Raji (cell line): ENCODE measurements around the gene IRX4.

ENCODE experiments used
- POLR2A ChIP-seq: IDR thresholded peaks from 2 replicates; pipeline ENCODE4 v1.6.1; 2011; ENCODE audit warnings: low read depth, low read length, control low read depth; ENCODE audit not compliant: insufficient read depth

The IRX4 gene

DNA sequence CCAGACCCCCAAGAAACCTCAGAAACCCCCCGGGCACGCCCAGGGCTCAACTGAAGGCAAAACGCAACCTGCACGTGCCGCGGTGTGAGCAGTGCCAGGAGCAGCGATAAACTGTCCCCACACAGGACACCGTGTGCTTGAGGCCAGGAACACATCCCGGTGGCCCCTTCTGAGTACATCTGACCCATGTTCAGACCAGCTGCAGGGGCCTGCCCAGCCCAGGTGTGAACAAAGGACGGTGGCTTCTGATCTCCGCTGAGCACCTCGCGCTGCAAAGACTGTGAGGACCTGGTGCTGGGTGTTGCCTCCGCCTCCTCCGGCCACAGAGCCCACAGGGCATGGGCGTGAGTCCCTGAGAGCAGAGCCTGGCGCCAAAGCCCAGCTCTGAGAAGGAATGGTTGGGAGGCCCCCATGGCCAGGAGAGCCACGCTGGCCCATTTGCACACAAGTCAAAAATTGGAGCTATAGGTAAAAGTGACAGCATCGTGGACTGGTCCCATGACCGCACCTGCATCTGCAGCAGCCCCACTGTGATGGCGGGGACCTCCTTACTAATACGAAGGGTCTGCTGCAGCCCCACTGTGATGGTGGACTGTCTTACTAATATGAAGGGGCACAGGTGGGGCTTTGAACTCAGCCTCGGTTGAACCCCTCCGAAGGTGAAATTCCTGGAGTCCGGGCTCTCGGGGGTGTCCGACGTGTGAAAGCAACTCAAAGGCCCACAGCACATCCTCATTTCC, 50.0 kb downstream of the IRX4 start:
- TF ChIP-seq POLR2A: no peak

DNA sequence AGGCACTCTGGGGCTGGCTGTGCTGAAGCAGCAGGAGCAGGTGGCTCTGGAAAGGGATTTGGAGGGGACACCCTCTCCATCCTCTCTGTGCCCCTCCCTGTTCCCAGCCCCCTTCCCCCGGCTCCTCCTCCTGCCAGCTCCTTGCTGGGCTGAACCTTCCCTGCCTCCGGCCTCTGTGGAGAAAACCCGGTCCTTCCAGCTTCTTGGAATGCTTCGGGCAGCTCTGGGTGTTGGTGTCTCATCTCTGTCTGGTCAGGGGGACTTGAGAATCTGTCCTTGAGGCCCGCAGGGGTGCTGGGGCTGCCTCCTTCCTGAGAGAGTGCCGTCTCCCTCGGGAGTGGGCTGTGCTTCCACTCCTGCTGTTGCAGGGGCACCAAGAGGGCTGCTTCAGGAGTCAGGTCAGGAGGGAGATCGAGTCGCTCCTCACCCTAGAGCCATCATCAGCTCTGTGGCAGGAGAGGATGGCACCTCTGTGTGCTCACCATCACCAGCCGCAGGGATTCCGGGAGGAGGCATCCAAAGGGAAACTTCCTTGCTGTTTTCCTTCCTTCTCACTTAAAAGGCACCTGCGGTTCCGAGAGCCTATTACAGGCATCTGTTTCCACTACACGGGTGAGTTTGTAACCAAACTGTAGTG, 50.9 kb downstream of the IRX4 start:
- no peak for TF ChIP-seq POLR2A

GRCh38 chr5:1831257-1831656, 51.5 kb downstream of the IRX4 start:
- TF ChIP-seq POLR2A: no peak

DNA sequence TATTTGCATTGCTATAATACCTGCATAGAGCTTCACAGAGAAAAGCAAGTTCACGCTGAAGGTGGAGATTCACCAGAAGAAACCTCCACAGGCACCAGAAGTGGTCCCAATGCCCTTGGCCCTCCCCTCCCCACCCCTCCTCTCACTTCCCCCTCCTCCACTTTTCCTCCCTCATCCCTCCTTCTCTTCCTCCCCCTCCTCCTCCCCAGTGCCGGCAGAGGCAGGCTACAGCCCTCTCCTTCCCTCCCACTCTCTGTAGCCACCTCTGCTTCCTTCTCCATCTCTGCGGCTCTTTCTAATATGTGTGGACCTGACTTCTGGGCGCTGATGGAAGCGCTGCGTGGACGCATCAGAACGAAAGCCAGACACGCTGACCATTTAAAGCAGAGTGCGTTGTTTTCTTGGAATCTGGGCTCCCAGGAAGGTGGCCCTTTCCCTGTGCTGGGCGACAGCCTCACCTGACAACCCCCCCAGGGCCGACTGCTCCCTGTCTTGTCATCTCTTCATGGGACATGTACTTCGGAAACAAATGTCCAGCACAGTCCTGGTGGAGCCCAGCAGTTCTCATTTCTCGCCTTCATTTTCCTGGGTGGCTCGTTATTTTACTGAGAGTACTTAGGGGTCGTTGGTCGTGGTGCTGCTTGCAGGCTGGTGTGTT, 52.0 kb downstream of the IRX4 start:
- TF ChIP-seq POLR2A: no peak

- TF ChIP-seq POLR2A: no peak
These were observed 54.8 kb downstream of the IRX4 start for GRCh38 chr5:1827886-1828397.
